Calu3 (cell line): Measurements from ENCODE around the gene NLGN1. TPM values are rescaled to one million over a fixed set of nuclear protein-coding genes. Genes with fewer than 3 reads are reported as not detected.

Experiments
- BruUV-seq: library from RNA; stranded (reverse); fragments of 400-500 nt; replicated peaks from 2 replicates; lab custom pipeline; 2021; lab: Mats Ljungman, UMichigan
- CTCF ChIA-PET: fragments of 300-600 bp; sonication (Branson Sonifier 250); formaldehyde crosslinking; loops from one replicate; lab custom pipeline; 2022; ENCODE audit warnings: antibody characterized with exemption; lab: Charles Lee
- DNase-seq: peaks from one replicate; pipeline ENCODE4 v3.0.0; 2022
- H3K27ac Mint-ChIP-seq: one replicate; pipeline ENCODE4 v1.8.0; 2022; ENCODE audit warnings: mixed read lengths; ENCODE audit not compliant: unreplicated experiment
- H3K27me3 Mint-ChIP-seq: one replicate; pipeline ENCODE4 v1.8.0; 2022; ENCODE audit warnings: mixed read lengths; ENCODE audit not compliant: unreplicated experiment
- H3K36me3 Mint-ChIP-seq: one replicate; pipeline ENCODE4 v1.8.0; 2022; ENCODE audit warnings: mild to moderate bottlenecking, moderate library complexity, mixed read lengths; ENCODE audit not compliant: insufficient read depth, unreplicated experiment
- H3K4me1 Mint-ChIP-seq: one replicate; pipeline ENCODE4 v1.8.0; 2022; ENCODE audit warnings: mild to moderate bottlenecking, low read depth, mixed read lengths; ENCODE audit not compliant: unreplicated experiment
- H3K4me3 Mint-ChIP-seq: one replicate; pipeline ENCODE4 v1.8.0; 2022; ENCODE audit warnings: mild to moderate bottlenecking, low read depth, moderate library complexity, mixed read lengths; ENCODE audit not compliant: unreplicated experiment
- H3K9me3 Mint-ChIP-seq: one replicate; pipeline ENCODE4 v1.8.0; 2022; ENCODE audit warnings: low read depth, mixed read lengths; ENCODE audit not compliant: unreplicated experiment
- CTCF ChIP-seq: fragments of 200-600 bp; IDR thresholded peaks from one replicate; pipeline ENCODE4 v1.8.0; 2022; ENCODE audit warnings: antibody characterized with exemption; ENCODE audit not compliant: unreplicated experiment
- intact Hi-C: fragments of 100-400 bp; cut with micrococcal nuclease; formaldehyde crosslinking; loops from one replicate; pipeline ENCODE4 v1.10.0; 2022; ENCODE audit not compliant: unreplicated experiment
- total RNA-seq: library from RNA; stranded (reverse); gene quantifications from 2 replicates; pipeline ENCODE4 v1.2.3, GENCODE V29; 2022

NLGN1 gene
- total RNA-seq, 1 experiment from 2014 or later, result 2.6 TPM

GRCh38 chr3:173730391-173730790 lies 332.8 kb downstream of the NLGN1 start:
- DNase-seq, result no peak
- Mint-ChIP-seq H3K27ac (no peak overlapping the region), H3K36me3 (no peaks in the 10 kb centered on the region), H3K27me3 (no peaks in the 10 kb centered on the region), H3K4me3 (no peak overlapping the region), H3K4me1 (no peaks in the 10 kb centered on the region), H3K9me3 (no peaks in the 10 kb centered on the region)
- intact Hi-C loops, result no loop called here
- no peak for TF ChIP-seq CTCF
- no TSS peak for BruUV-seq
- CTCF ChIA-PET, result no interaction called here

- Mint-ChIP-seq H3K36me3 (no peaks in the 10 kb centered on the region), H3K27ac (no peak overlapping the region), H3K4me3 (no peak overlapping the region), H3K9me3 (no peaks in the 10 kb centered on the region), H3K27me3 (no peaks in the 10 kb centered on the region), H3K4me1 (no peaks in the 10 kb centered on the region)
- BruUV-seq, result no TSS peak
- no peak for TF ChIP-seq CTCF
- intact Hi-C loops, result loop anchor here (2.0 kb wide), 1 partner anchor 147 kb away; no protein-coding TSS in a partner anchor
- CTCF ChIA-PET, result interaction anchor here (0.6 kb wide), 1 partner anchor 50 kb away, joined by 9 read pairs; no protein-coding TSS in a partner anchor
- DNase-seq, result no peak
These were observed 334.7 kb downstream of the NLGN1 start for GRCh38 chr3:173732237-173732636.

GRCh38 chr3:173733029-173733652 lies 335.6 kb downstream of the NLGN1 start:
- CTCF ChIA-PET, result no interaction called here
- peak; percentile 64 for TF ChIP-seq CTCF
- Mint-ChIP-seq H3K27me3 (no peaks in the 10 kb centered on the region), H3K27ac (no peak overlapping the region), H3K4me1 (no peaks in the 10 kb centered on the region), H3K9me3 (no peaks in the 10 kb centered on the region), H3K36me3 (no peaks in the 10 kb centered on the region), H3K4me3 (no peak overlapping the region)
- no TSS peak for BruUV-seq
- intact Hi-C loops, result loop anchor here (2.0 kb wide), 1 partner anchor 148 kb away; no protein-coding TSS in a partner anchor
- peak; percentile 34 for DNase-seq

- no peaks in the 10 kb centered on the region for H3K27me3 Mint-ChIP-seq
- no peak overlapping the region for H3K4me3 Mint-ChIP-seq
- no peaks in the 10 kb centered on the region for H3K9me3 Mint-ChIP-seq
- no peaks in the 10 kb centered on the region for H3K4me1 Mint-ChIP-seq
- BruUV-seq, result no TSS peak
- CTCF ChIA-PET, result no interaction called here
- no peaks in the 10 kb centered on the region for H3K36me3 Mint-ChIP-seq
- intact Hi-C loops, result no loop called here
- no peak for TF ChIP-seq CTCF
- DNase-seq, result no peak
- H3K27ac Mint-ChIP-seq, result no peak overlapping the region
These were observed 336.9 kb downstream of the NLGN1 start for GRCh38 chr3:173734473-173734872.
